Thoracic aorta (tissue), 2 donors: ENCODE measurements around the gene CDC42BPB. TPM values are rescaled to one million over a fixed set of nuclear protein-coding genes. Genes with fewer than 3 reads are reported as not detected.

ENCODE experiments used
- ATAC-seq: fragments of 150-250 bp; one replicate; pipeline ENCODE4 v1.8.0; 2017; ENCODE audit warnings: low read depth; ENCODE audit not compliant: insufficient number of reproducible peaks, low FRiP score
- DNase-seq: peaks from one replicate; pipeline ENCODE4 v3.0.0-alpha.2; 2020; ENCODE audit warnings: low spot score
- H3K27ac ChIP-seq, 2 donors: fragments of 200-600 bp; sonication (generic); 1 replicate in 1 of 2; 2 replicates in 1 of 2; pipeline ENCODE4 v1.5.1; 2016; ENCODE audit warnings: mild to moderate bottlenecking in 2 of 2, moderate library complexity in 2 of 2
- H3K27me3 ChIP-seq: fragments of 200-600 bp; sonication (generic); replicated peaks from 2 replicates; pipeline ENCODE4 v1.6.0; 2016; ENCODE audit warnings: mild to moderate bottlenecking; ENCODE audit not compliant: insufficient read depth
- H3K36me3 ChIP-seq: fragments of 200-600 bp; sonication (generic); one replicate; pipeline ENCODE4 v1.5.1; 2016
- H3K4me1 ChIP-seq, 2 donors: fragments of 200-600 bp; sonication (generic); 1 replicate in 1 of 2; 2 replicates in 1 of 2; pipeline versions ENCODE4 v1.5.1 to v1.6.0; 2016; ENCODE audit warnings: low read depth in 2 of 2, mild to moderate bottlenecking in 1 of 2; ENCODE audit not compliant: control insufficient read depth in 1 of 2
- H3K4me3 ChIP-seq: fragments of 200-600 bp; sonication (generic); 2 replicates; pipeline ENCODE4 v1.5.1; 2016; ENCODE audit warnings: mild to moderate bottlenecking
- H3K9me3 ChIP-seq: fragments of 200-600 bp; sonication (generic); 2 replicates; pipeline ENCODE4 v1.5.1; 2016
- total RNA-seq, 2 donors: library from RNA; depleted of rRNA; stranded (reverse); fragments of >200 nt; gene quantifications; one replicate each; pipeline versions ENCODE4 v1.1.0 to v1.2.3, GENCODE V29; 2016
- TF ChIP-seq, protein P1 (sequence below): fragments of 200-600 bp; sonication (generic); IDR thresholded peaks from one replicate; pipeline ENCODE4 v1.5.1; 2019; ENCODE audit warnings: antibody characterized with exemption

The CDC42BPB gene
- total RNA-seq, 2 donors from 2014 or later = 121 to 133 TPM

DNA sequence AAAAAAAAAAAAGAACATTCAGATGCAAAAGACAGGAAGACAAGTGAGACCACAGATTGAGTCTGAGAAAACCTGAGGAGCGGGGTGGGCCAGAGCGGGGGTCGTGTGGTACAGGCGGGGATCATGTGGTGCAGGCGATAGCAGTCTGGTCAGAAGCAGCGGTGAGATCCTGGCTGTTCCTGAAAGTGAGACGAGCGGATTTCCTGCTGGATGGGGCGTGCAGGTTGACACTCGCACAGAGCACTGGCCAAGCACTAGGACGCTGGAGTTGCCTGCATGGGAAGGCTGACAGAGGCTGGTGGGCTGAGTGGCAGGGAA lies 35.7 kb downstream of the CDC42BPB start:
- H3K4me3 ChIP-seq = no peak overlapping the region
- no peak overlapping the region for H3K27ac ChIP-seq
- TF ChIP-seq, protein P1, sequence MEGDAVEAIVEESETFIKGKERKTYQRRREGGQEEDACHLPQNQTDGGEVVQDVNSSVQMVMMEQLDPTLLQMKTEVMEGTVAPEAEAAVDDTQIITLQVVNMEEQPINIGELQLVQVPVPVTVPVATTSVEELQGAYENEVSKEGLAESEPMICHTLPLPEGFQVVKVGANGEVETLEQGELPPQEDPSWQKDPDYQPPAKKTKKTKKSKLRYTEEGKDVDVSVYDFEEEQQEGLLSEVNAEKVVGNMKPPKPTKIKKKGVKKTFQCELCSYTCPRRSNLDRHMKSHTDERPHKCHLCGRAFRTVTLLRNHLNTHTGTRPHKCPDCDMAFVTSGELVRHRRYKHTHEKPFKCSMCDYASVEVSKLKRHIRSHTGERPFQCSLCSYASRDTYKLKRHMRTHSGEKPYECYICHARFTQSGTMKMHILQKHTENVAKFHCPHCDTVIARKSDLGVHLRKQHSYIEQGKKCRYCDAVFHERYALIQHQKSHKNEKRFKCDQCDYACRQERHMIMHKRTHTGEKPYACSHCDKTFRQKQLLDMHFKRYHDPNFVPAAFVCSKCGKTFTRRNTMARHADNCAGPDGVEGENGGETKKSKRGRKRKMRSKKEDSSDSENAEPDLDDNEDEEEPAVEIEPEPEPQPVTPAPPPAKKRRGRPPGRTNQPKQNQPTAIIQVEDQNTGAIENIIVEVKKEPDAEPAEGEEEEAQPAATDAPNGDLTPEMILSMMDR = no peak
- peaks cover 20 to 52% of the 10 kb centered on the region in 2 donors for H3K4me1 ChIP-seq
- ATAC-seq (no peak), DNase-seq (no peak)
- no peaks in the 10 kb centered on the region for H3K9me3 ChIP-seq
- no peaks in the 10 kb centered on the region for H3K27me3 ChIP-seq
- no peaks in the 10 kb centered on the region for H3K36me3 ChIP-seq

DNA sequence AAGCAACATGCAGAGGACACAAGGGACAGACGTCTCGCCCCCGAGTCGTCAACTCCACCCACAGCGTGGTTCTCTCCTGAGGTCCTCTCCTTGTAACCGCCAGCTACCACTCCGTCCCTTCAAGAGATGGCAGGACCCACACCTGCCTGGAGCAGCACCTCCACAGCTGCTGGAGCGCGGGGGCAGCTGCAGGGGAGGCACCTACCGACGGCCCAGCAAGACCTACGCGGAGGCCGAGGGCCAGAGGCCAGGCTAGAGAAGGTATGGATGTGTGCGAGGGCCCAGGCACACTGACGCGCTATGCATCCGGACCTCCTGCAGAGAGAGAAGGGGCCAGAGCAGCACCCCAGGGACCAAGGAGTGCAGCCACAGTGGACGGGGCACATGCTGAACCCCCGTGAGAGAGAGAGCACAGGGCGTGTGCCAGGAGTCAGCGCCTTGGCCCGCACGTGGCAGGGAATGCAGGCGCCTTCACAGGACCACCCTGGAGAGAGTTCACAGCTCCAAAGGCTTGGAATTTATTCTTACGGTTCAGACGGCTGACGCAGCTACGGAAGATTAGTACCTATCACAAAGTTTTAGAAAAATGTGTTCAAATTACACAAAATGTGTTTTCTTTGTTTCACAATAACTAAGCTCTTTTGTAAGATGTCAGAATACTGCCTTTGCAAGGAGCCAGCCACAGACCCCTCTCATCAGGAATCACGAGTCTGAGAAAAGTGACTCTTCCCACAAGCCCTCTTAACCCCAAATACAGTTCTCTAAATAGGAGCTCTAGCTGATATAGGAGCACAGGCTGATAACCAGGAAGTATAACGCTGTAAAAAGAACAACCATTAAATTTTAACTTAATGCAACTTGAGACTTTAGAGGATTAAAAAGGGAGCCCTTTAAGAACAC lies 36.8 kb downstream of the CDC42BPB start:
- TF ChIP-seq, protein P1 = no peak
- Histone ChIP-seq H3K9me3 (no peaks in the 10 kb centered on the region), H3K27ac (no peak overlapping the region), H3K27me3 (no peaks in the 10 kb centered on the region), H3K36me3 (no peaks in the 10 kb centered on the region), H3K4me1 (peaks cover 24 to 64% of the 10 kb centered on the region in 2 donors), H3K4me3 (no peak overlapping the region)
- no peak for ATAC-seq
- DNase-seq = no peak

DNA sequence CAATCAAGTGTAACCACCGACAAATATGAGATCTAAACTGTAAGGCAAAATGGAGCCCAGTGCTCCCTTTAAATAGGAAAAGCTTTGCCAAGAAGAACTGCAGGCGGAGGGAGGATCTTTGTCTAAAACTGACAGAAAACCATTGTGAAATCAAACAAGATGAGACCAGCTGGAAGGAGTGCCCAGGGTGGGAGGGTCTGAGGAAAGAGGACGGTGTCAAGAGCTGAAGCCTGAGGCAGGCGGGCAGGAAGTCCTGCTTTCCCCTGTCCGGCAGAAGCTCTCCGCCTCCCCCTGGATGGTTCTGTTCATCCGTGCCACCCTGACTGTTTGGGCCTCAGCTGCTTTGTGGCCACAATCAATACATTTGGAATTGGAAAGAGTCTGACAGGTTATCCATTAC lies 37.5 kb downstream of the CDC42BPB start:
- H3K4me1 ChIP-seq = peaks cover 30 to 71% of the 10 kb centered on the region in 2 donors
- H3K27me3 ChIP-seq = no peaks in the 10 kb centered on the region
- no peak for DNase-seq
- no peaks in the 10 kb centered on the region for H3K36me3 ChIP-seq
- H3K27ac ChIP-seq = no peak overlapping the region
- TF ChIP-seq, protein P1 = no peak
- no peak overlapping the region for H3K4me3 ChIP-seq
- ATAC-seq = no peak
- no peaks in the 10 kb centered on the region for H3K9me3 ChIP-seq

DNA sequence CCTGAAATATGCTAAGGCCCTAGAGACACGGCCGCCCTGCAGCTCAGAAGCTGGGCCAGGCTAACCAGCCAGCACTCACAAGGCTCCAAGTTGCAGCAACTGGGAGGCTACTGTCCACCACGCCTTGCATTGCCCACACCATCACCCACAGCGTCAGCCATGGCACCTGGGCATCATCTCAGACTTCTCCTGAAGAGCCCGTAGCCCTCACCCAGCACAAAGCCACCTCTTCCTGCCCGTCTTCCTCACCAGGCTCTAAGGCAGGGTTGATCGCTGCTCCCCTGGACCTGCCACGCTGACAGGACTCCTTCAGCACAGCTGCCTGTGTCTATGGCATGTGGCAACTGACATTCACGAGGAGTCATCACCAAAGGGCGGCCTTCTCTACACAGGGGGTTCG lies 38.1 kb downstream of the CDC42BPB start:
- Histone ChIP-seq H3K9me3 (no peaks in the 10 kb centered on the region), H3K27ac (no peak overlapping the region), H3K27me3 (no peaks in the 10 kb centered on the region), H3K4me3 (no peak overlapping the region), H3K36me3 (no peaks in the 10 kb centered on the region), H3K4me1 (peaks cover 32 to 71% of the 10 kb centered on the region in 2 donors)
- TF ChIP-seq, protein P1 = no peak
- DNase-seq (no peak), ATAC-seq (no peak)

DNA sequence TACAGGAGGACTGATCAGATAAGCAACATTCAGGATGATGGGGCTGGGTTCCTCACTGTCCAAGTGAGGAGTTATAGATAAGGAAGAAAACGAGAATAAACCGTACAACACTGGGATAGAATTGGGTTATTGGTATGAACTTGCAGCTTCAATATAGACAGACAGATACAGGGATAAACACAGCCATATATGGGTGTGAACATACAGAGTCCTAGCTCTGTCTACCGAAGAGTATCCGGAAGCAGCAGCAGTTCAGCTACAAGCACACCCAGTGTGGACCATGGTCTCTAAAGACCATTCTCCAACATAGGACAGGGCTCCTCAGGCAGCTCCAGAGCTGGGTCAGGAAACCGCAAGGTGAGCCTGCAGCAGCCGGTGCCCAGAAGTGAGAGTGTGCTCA lies 40.8 kb downstream of the CDC42BPB start:
- DNase-seq = no peak
- H3K4me3 ChIP-seq = no peak overlapping the region
- H3K36me3 ChIP-seq = no peaks in the 10 kb centered on the region
- H3K27me3 ChIP-seq = no peaks in the 10 kb centered on the region
- peaks cover 18 to 49% of the 10 kb centered on the region in 2 donors for H3K4me1 ChIP-seq
- ATAC-seq = no peak
- H3K27ac ChIP-seq = no peak overlapping the region
- TF ChIP-seq, protein P1 = no peak
- no peaks in the 10 kb centered on the region for H3K9me3 ChIP-seq
